ENCODE measurements around the gene MAP3K1. TPM values are rescaled to one million over a fixed set of nuclear protein-coding genes. Genes with fewer than 3 reads are reported as not detected.

MAP3K1 gene
- total and polyA plus RNA-seq, 12 donors, result 4.9 to 26.1 (median 15.5) TPM

DNA sequence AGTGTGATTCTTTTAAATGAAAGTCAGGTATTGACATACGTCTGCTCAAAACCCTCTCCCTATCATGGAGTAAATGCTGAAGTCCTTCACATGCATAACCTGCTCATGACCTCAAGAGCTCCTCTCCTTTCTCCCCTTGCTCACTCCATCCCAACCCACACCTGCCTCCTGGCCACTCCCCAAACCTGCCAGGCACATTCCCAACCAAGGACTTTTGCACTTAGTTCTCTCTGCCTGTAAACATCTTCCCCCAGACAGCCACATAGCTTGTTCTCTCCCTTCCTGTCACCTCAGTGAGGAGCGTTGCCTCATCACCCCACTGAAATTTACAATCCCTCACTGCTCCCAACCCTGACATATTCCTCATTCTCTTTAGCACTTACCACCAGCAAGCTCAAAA is 102.7 kb downstream of the MAP3K1 start:
- no peak overlapping the region for H3K27ac ChIP-seq
- no peak overlapping the region for H3K4me3 ChIP-seq
- intact Hi-C loops (cut with DNase I), result no loop called here
- H3K27me3 ChIP-seq, result no peaks in the 10 kb centered on the region
- H3K36me3 ChIP-seq (replicated peaks in 1 of 2), result peaks cover 0 to 12% of the 10 kb centered on the region in 2 donors
- no peaks in the 10 kb centered on the region for H3K4me1 ChIP-seq (replicated peaks in 1 of 2)
- TF ChIP-seq, protein P1, sequence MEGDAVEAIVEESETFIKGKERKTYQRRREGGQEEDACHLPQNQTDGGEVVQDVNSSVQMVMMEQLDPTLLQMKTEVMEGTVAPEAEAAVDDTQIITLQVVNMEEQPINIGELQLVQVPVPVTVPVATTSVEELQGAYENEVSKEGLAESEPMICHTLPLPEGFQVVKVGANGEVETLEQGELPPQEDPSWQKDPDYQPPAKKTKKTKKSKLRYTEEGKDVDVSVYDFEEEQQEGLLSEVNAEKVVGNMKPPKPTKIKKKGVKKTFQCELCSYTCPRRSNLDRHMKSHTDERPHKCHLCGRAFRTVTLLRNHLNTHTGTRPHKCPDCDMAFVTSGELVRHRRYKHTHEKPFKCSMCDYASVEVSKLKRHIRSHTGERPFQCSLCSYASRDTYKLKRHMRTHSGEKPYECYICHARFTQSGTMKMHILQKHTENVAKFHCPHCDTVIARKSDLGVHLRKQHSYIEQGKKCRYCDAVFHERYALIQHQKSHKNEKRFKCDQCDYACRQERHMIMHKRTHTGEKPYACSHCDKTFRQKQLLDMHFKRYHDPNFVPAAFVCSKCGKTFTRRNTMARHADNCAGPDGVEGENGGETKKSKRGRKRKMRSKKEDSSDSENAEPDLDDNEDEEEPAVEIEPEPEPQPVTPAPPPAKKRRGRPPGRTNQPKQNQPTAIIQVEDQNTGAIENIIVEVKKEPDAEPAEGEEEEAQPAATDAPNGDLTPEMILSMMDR (IDR thresholded peaks at IDR 0.05), result no peak
- TF ChIP-seq POLR2A (IDR thresholded peaks at IDR 0.05), result no peak
- 83 to 90% (median 88%) methylated on average over 2 of the region's 2 CpGs for WGBS, 4 donors
- no peaks in the 10 kb centered on the region for H3K9me3 ChIP-seq (replicated peaks in 1 of 3)
- DNase-seq, result no peak

DNA sequence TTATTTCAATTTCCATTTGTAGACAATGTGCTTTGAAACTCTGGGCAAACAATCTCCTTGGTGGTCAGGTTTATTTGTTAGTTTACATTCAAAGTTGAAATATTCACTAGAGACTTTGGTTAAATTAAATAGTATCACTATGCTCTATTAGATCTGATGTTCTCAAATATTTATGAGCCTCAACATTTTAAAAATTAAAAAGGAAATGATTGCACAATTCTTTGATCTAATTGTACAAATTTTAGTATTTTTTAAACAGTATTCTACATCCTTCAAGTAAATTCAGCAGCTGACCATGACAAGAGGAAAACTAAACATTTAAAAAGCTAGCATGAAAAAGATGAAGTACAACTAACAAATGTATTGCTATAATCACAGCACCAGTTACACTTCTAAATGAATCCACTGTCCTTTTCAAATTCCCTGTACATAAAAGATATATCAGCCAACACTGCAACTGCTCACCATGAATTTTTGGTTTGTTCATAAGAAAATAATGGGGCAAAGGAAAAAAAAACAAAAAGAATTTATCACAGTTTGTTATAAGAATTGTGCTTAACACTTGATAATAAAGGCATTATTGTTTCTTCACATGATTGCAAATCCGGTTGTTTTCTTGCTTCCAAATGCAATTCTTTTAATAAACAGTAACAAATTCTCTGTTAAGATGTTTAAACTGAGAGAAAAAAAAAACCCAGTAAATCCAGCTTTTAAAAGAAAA is 104.8 kb downstream of the MAP3K1 start:
- no peaks in the 10 kb centered on the region for H3K9me3 ChIP-seq (replicated peaks in 1 of 3)
- no peak overlapping the region for H3K4me3 ChIP-seq
- H3K27ac ChIP-seq, result no peak overlapping the region
- no peaks in the 10 kb centered on the region for H3K4me1 ChIP-seq (replicated peaks in 1 of 2)
- H3K27me3 ChIP-seq, result no peaks in the 10 kb centered on the region
- H3K36me3 ChIP-seq (replicated peaks in 1 of 2), result peaks cover 0 to 29% of the 10 kb centered on the region in 2 donors
- no peak for DNase-seq
- intact Hi-C loops (cut with DNase I), result no loop called here
- no peak for TF ChIP-seq POLR2A (IDR thresholded peaks at IDR 0.05)
- TF ChIP-seq, protein P1 (IDR thresholded peaks at IDR 0.05), result no peak
- WGBS, 4 donors, result 83 to 90% (median 88%) methylated on average over 1 of the region's 1 CpG

DNA sequence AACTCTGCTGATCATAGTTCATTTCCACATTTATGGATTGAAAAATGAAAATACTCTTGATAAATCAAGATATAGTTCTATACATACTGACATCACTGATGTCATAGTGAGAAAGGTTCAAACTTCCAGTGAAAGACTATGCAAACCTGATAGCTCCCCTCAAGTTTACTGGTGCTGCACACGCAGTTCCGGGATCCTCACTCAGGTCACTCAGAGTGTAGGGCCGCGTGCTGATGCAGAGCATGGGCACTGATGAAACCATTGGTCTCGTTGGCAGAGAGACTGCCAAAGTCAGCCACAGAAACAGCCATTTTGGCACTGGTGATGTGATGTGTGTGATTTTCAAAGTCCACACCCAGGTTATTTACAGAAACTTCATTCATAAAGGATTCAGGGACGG is 107.6 kb downstream of the MAP3K1 start:
- no peak overlapping the region for H3K4me3 ChIP-seq
- H3K27ac ChIP-seq, result no peak overlapping the region
- intact Hi-C loops (cut with DNase I), result no loop called here
- DNase-seq, result no peak
- H3K27me3 ChIP-seq, result no peaks in the 10 kb centered on the region
- no peaks in the 10 kb centered on the region for H3K4me1 ChIP-seq (replicated peaks in 1 of 2)
- 97 to 98% (median 97%) methylated on average over 6 of the region's 6 CpGs for WGBS, 4 donors
- no peaks in the 10 kb centered on the region for H3K9me3 ChIP-seq (replicated peaks in 1 of 3)
- no peak for TF ChIP-seq POLR2A (IDR thresholded peaks at IDR 0.05)
- TF ChIP-seq, protein P1 (IDR thresholded peaks at IDR 0.05), result no peak
- H3K36me3 ChIP-seq (replicated peaks in 1 of 2), result peaks cover 0 to 42% of the 10 kb centered on the region in 2 donors

GRCh38 chr5:56934325-56934724 is 119.0 kb downstream of the MAP3K1 start:
- intact Hi-C loops (cut with DNase I), result no loop called here
- Histone ChIP-seq H3K4me1 (replicated peaks in 1 of 2) (no peaks in the 10 kb centered on the region), H3K27ac (no peak overlapping the region), H3K27me3 (no peaks in the 10 kb centered on the region), H3K9me3 (replicated peaks in 1 of 3) (no peaks in the 10 kb centered on the region), H3K36me3 (replicated peaks in 1 of 2) (peaks cover 0 to 73% of the 10 kb centered on the region in 2 donors), H3K4me3 (no peak overlapping the region)
- DNase-seq, result no peak
- no peak for TF ChIP-seq POLR2A (IDR thresholded peaks at IDR 0.05)
- TF ChIP-seq, protein P1 (IDR thresholded peaks at IDR 0.05), result no peak
- 77 to 100% (median 89%) methylated on average over 1 of the region's 1 CpG for WGBS, 4 donors

Data from adrenal gland (tissue), 12 donors.